GM19328 (cell line): ENCODE measurements around the gene GAL.

Source experiments
- ATAC-seq: cut with Tn5 transposase; IDR thresholded peaks from one replicate; pipeline ENCODE4 v1.9.1; 2021; ENCODE audit warnings: mild to moderate bottlenecking, moderate library complexity; ENCODE audit not compliant: unreplicated experiment

The GAL gene

GRCh38 chr11:68658097-68658496, 26.2 kb upstream of the GAL start:
- ATAC-seq = no peak

GRCh38 chr11:68658661-68659060, 25.7 kb upstream of the GAL start:
- no peak for ATAC-seq

- no peak for ATAC-seq
Observed at GRCh38 chr11:68659158-68659921, 25.0 kb upstream of the GAL start.

GRCh38 chr11:68660066-68660810, 24.1 kb upstream of the GAL start:
- no peak for ATAC-seq

GRCh38 chr11:68661014-68661413, 23.3 kb upstream of the GAL start:
- no peak for ATAC-seq

- no peak for ATAC-seq
Observed at GRCh38 chr11:68661697-68662603, 22.4 kb upstream of the GAL start.

- no peak for ATAC-seq
Observed at GRCh38 chr11:68663482-68664010, 20.8 kb upstream of the GAL start.

- ATAC-seq = no peak
Observed at GRCh38 chr11:68664141-68664540, 20.2 kb upstream of the GAL start.

GRCh38 chr11:68664906-68665305, 19.4 kb upstream of the GAL start:
- ATAC-seq = no peak

GRCh38 chr11:68665436-68665835, 18.9 kb upstream of the GAL start:
- no peak for ATAC-seq

- ATAC-seq = no peak
Observed at GRCh38 chr11:68666849-68667248, 17.5 kb upstream of the GAL start.

- no peak for ATAC-seq
Observed at GRCh38 chr11:68667511-68668500, 16.5 kb upstream of the GAL start.

- ATAC-seq = no peak
Observed at GRCh38 chr11:68669301-68670090, 14.8 kb upstream of the GAL start.

GRCh38 chr11:68670208-68670992, 13.9 kb upstream of the GAL start:
- no peak for ATAC-seq

GRCh38 chr11:68673306-68673945, 10.9 kb upstream of the GAL start:
- no peak for ATAC-seq

GRCh38 chr11:68673991-68674390, 10.4 kb upstream of the GAL start:
- ATAC-seq = no peak

GRCh38 chr11:68674461-68674860, 9.9 kb upstream of the GAL start:
- ATAC-seq = no peak

- no peak for ATAC-seq
Observed at GRCh38 chr11:68677432-68677831, 6.9 kb upstream of the GAL start.
